Measurements from ENCODE around the gene AQP1. TPM values are rescaled to one million over a fixed set of nuclear protein-coding genes. Genes with fewer than 3 reads are reported as not detected.

Gene AQP1
- total RNA-seq, 2 experiments from 2014 or later: 0.10 TPM

DNA sequence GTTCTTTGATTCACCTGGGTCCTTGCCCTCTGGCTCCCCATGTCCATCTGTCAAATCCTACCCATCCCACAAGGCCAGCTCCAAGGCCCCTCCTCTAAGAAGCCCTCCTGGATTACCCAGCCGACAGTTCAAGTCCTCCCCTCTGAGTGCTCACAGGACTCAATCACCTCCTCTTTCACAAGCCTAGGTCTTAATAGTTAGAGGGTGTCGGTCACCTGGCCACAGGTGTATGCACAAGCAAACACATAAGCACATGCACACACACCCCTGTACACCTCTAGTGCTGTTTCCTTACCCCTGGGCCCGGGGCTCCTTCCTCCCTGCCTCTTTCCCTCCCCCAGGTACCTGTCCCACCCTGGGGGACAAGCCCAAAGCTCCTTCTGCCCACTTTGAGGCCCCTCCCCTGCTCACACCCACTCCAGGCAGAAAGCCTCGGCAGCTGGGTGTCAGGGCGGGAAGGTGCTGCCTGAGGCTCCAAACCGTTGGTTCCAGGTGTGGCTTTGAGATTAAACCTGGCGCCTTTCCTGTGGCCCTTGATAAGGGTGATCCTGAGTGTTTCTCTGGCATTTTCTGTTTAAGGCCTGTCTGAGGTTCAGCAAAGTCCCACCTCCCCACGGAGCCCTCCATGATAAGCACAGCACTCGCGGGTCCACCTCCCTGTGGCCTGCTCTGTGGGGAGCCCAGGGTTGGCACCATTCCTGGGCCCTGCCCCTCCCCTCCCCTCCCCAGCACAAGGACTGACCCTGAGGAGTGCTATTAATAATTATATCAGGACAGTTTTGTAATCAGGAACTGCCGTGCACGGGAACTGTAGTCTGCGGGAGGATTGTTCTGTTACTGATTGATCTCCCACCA is 14.6 kb upstream of the AQP1 start:
- Mint-ChIP-seq H3K27me3 (no peaks in the 10 kb centered on the region), H3K4me3 (no peak overlapping the region), H3K9me3 (no peaks in the 10 kb centered on the region), H3K27ac (no peak overlapping the region), H3K4me1 (no peaks in the 10 kb centered on the region), H3K36me3 (no peaks in the 10 kb centered on the region)
- no peak for DNase-seq

DNA sequence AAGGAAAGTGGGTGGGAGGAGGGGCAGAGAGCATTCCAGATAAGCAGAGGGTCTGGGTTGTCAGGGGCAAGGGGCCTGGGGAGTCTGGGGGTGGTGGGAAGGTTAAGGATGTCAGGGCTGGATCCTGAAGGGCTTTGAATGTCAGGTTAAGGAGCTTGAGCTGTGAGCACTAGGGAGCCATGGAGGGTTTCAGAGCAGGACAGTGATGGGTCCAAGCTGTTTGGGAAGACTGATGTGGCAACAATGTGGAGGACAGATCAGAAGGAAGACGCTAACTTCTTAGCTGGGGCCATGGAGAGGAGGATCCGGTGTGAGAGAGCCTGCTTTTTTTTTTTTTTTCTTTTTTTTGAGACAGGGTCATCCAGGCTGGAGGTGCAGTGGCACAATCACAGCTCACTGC is 13.9 kb upstream of the AQP1 start:
- no peak overlapping the region for H3K4me3 Mint-ChIP-seq
- DNase-seq: no peak
- H3K9me3 Mint-ChIP-seq: no peaks in the 10 kb centered on the region
- H3K27me3 Mint-ChIP-seq: no peaks in the 10 kb centered on the region
- no peaks in the 10 kb centered on the region for H3K4me1 Mint-ChIP-seq
- H3K27ac Mint-ChIP-seq: no peak overlapping the region
- no peaks in the 10 kb centered on the region for H3K36me3 Mint-ChIP-seq

DNA sequence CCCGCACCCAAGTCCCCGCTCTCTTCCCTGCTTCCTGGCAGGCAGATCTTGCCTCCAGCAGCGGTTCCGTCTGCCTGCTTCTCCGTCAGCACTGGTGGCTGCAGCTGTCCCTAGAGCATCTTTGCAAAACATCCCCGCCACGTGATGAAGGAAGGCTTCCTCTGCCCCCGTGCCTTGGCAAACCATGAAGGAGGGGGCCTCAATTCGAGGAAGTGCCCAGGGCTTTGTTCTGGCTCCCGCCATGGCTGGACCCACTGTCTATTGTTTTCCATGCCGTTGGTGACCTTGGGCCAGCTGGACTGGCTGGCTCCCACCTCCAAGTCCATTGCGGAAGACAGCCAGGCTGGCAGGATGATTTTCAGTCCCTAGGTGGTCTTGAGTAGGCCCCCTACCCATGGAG is 13.2 kb upstream of the AQP1 start:
- no peaks in the 10 kb centered on the region for H3K9me3 Mint-ChIP-seq
- no peak overlapping the region for H3K4me3 Mint-ChIP-seq
- H3K36me3 Mint-ChIP-seq: no peaks in the 10 kb centered on the region
- H3K27ac Mint-ChIP-seq: no peak overlapping the region
- DNase-seq: no peak
- H3K27me3 Mint-ChIP-seq: no peaks in the 10 kb centered on the region
- no peaks in the 10 kb centered on the region for H3K4me1 Mint-ChIP-seq

DNA sequence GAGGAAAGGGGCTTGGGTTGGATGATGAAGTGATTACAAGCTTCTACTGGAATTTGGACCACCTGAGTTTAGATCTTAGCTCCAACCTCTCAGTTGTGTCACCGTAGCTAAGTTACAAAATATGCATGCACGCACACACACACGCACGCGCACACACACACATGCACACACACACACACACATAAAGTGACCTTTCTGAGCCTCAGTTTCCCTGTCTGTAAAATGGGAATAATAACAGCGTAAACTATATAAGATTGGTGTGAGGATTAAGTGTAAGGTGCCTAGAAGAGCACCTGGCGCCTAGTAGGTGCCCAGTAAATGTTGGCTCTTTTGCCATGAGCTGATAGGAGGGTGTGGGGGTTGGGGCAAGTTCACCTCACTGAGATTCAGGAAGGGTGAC is 12.6 kb upstream of the AQP1 start:
- Mint-ChIP-seq H3K4me3 (no peak overlapping the region), H3K9me3 (no peaks in the 10 kb centered on the region), H3K4me1 (no peaks in the 10 kb centered on the region), H3K36me3 (no peaks in the 10 kb centered on the region), H3K27ac (no peak overlapping the region), H3K27me3 (no peaks in the 10 kb centered on the region)
- DNase-seq: no peak

DNA sequence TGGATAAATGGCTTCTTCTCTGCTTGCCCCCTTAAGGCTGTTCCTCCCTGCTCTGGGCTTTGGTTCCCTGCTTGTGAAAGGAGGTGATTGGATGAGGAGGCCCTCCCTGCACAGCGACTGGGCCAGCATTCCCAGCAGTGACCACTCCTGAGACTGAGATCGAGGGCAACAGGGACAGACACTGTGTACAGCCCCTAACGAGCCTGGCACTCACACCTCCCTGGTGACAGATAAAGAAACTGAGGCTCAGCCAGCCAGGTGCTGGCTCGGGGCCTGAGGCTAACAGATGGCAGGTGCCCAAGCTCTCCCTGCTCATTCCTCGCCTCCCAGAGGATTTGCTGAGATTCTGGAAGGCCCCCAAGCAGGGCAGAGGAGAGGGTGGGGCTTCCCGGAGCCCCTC is 12.0 kb upstream of the AQP1 start:
- Mint-ChIP-seq H3K9me3 (no peaks in the 10 kb centered on the region), H3K27me3 (no peaks in the 10 kb centered on the region), H3K36me3 (no peaks in the 10 kb centered on the region), H3K4me3 (no peak overlapping the region), H3K27ac (no peak overlapping the region), H3K4me1 (no peaks in the 10 kb centered on the region)
- no peak for DNase-seq

DNA sequence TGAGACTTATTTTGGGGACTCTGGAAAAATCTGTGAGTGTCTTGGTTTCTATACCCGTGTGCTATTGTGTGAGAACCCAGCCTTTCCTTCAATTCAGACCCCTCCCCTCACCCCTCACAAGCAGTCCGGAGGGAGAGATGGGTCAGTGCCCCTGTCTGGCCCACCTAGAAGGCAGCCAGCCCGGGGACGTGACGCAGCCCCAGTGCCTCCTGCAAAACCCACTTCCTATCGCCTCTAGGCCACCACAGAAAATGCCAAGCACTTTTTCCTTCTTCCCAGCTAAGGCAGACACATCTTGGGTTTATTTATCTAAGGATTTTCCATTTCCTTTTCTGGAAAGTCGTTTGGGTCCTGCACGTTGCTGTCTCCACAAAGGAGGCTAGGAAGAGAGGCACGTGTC is 11.6 kb upstream of the AQP1 start:
- H3K9me3 Mint-ChIP-seq: no peaks in the 10 kb centered on the region
- no peaks in the 10 kb centered on the region for H3K4me1 Mint-ChIP-seq
- no peak for DNase-seq
- H3K4me3 Mint-ChIP-seq: no peak overlapping the region
- no peaks in the 10 kb centered on the region for H3K36me3 Mint-ChIP-seq
- no peak overlapping the region for H3K27ac Mint-ChIP-seq
- H3K27me3 Mint-ChIP-seq: no peaks in the 10 kb centered on the region

DNA sequence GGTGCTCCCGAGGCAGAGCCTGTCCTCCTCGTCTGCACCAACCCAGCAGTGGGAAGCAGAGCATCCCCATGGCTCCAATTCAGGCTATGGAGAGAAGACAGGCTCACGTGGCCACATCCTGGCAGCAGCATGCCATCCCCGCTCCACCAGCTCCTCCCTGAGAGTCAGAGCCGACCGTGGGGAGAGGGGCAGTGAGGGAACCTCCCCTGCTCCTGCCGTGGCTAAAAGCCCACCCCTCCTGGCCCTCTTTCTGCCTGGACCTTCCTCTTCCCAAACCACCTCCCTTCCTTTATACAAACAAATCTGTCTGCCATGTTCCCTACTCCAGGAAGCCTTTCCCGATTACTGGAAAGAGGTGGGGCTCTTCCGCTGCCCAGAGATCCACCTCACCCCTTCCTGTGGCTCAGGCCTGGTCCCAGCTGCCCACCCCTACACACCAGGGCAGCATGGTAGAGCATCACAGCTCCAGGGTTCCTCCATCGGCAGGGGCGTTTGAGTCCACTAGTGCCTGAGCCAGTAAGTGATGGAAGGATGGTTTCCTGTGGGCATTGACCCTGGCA is 10.8 kb upstream of the AQP1 start:
- Mint-ChIP-seq H3K27me3 (no peaks in the 10 kb centered on the region), H3K27ac (no peak overlapping the region), H3K9me3 (no peaks in the 10 kb centered on the region), H3K4me1 (no peaks in the 10 kb centered on the region), H3K4me3 (no peak overlapping the region), H3K36me3 (no peaks in the 10 kb centered on the region)
- no peak for DNase-seq

DNA sequence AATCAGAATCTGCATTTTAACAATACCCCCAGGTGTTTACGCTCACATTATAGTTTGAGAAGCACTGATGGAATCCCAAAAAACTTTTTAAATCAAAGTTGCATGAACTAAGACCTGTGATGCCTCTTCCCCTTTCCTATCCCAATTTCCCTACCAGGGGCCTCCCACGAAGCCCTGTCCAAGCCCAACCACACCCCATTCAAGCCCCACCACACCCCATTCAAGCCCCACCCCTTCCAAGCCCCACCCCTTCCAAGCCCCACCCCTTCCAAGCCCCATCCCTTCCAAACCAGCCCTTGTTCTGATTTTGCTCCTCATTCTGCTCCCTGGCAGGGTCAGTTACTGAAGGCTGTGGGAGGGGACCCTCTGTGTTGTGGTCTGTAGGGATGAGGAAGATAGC is 9.8 kb upstream of the AQP1 start:
- Mint-ChIP-seq H3K4me1 (no peaks in the 10 kb centered on the region), H3K9me3 (no peaks in the 10 kb centered on the region), H3K27me3 (no peaks in the 10 kb centered on the region), H3K4me3 (no peak overlapping the region), H3K27ac (no peak overlapping the region), H3K36me3 (no peaks in the 10 kb centered on the region)
- DNase-seq: no peak

DNA sequence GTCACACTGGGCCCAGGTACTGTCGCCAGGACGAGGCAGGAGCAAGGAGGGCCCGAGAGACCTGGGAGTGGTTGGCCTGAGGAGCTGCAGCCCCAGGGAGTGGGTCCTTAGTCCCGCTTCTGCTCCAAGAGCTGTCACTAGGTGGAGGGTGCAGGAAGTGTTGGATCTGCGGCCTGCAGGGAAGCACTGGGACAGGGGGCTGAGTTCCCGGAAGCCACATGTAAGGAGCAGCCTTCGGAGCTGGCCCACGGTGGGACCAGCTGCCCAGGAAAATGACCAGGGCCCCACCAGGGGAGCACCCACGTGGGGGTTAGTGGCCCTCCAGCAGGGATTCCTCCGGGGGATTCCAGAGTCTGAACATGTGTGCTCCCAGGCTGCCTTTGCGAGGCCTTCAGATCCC is 9.2 kb upstream of the AQP1 start:
- DNase-seq: no peak
- H3K4me1 Mint-ChIP-seq: no peaks in the 10 kb centered on the region

DNA sequence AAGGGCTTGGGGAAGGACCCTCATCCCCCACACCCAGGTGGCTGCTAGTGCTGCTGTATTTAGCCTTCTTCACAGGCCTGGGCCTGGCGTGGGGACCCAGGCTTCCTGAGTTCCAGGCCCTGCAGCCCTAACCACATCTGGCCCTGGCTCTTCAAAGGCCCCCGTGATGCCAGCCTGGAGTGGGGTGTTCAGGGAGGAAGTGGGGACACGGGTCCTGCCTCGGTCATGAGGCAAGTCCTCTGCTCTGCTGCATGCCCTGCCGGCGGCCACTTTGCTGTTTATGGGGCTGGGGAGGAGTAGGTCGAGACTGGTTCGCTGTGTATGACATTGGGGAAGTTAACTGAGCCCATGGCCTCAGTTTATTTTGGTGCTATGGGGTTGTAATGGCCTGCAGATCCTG is 8.5 kb upstream of the AQP1 start:
- Mint-ChIP-seq H3K36me3 (no peaks in the 10 kb centered on the region), H3K27ac (no peak overlapping the region), H3K4me3 (no peak overlapping the region), H3K9me3 (no peaks in the 10 kb centered on the region), H3K27me3 (no peaks in the 10 kb centered on the region), H3K4me1 (no peaks in the 10 kb centered on the region)
- DNase-seq: no peak

More for the DNA sequence above, 9.2 kb upstream of the AQP1 start:
- H3K9me3 Mint-ChIP-seq: no peaks in the 10 kb centered on the region
- no peak overlapping the region for H3K27ac Mint-ChIP-seq
- H3K4me3 Mint-ChIP-seq: no peak overlapping the region
- H3K27me3 Mint-ChIP-seq: no peaks in the 10 kb centered on the region
- H3K36me3 Mint-ChIP-seq: no peaks in the 10 kb centered on the region

DNA sequence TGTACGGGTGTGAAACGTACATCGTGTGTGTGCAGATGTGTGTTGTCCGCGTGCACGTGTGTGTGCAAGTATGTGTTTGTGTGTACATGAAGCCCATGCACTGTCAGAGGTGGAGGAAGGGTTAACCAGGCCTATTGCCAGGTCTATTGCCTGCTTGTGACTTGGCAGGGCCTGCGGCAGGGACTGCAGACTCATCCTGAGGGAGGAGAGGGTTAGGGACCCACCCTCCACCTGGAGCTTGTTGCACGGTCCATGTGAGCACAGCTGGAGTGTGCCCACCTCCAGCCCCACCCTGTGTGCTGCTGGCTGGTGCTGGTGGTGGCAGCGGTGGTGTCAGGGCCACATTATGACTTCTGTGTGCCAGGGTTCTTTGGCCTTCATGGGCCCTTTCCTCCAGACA is 7.1 kb upstream of the AQP1 start:
- no peaks in the 10 kb centered on the region for H3K4me1 Mint-ChIP-seq
- H3K36me3 Mint-ChIP-seq: no peaks in the 10 kb centered on the region
- DNase-seq: no peak
- no peak overlapping the region for H3K27ac Mint-ChIP-seq
- no peaks in the 10 kb centered on the region for H3K27me3 Mint-ChIP-seq
- H3K9me3 Mint-ChIP-seq: no peaks in the 10 kb centered on the region
- no peak overlapping the region for H3K4me3 Mint-ChIP-seq

DNA sequence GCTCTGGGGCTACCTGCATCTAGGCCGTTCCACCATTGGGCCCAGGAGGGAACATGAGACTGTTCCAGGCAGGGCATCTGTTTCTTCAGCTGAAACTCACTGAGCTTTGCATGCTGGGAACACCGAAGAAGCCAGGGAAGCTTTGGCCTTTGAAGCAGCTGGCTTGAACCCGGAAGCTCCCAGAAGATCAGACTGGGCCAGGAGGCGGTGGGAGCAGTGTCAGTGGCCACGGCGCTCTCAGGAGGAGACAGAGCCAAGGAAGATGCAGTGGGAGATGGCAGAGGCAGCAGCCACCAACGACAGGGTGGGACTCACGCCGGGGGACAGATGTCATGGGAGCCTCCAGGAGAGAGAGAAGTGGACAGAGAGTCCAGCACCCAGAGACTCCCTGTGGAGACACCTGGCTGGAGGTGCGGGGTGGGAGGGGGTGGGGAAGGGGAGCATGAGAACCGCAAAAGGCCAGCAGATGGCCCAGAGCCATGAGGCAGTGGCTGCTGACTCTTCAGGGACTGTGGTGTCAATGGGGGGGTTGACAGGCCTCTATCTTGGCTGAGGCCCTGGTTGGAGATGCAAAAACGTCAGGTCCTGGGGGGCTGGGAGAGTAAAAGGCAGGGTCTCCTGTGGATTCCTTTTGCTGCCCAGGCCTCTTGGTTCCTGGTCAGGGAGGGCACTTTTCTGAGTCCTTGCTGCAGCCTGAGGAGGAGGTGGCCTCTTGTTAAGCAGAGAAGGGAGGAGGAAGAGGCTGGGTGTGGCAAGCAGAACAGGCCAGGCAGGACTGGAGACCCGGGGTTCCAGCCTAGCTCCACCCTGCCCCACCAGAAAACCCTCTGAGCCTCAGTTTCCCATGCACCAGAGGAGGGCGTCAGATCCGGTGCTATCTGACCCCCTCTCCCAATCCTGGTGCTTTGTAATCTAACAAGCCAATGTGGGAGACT is 6.3 kb upstream of the AQP1 start:
- H3K4me1 Mint-ChIP-seq: no peaks in the 10 kb centered on the region

DNA sequence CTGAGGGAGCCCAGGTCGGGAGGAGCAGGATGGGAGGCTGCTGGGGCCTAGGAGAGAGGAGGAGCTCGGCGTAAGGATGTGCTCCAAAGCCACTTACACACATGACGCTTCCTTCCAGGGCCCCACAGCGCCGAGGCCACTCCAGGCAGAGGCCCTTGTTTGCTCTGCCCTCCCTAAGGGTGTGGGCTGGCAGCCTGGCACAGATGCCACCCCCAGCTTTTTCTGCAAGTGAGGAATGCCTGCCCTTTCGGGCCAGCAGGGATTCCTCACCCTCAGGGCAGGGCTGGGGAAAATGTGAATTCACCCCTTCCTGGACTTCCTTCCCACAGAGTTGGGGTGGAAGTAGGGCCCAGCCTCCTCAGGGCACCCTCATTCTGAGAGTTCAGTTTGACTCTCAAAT is 5.6 kb upstream of the AQP1 start:
- DNase-seq: no peak
- Mint-ChIP-seq H3K9me3 (no peaks in the 10 kb centered on the region), H3K36me3 (no peaks in the 10 kb centered on the region), H3K27me3 (no peaks in the 10 kb centered on the region), H3K4me1 (no peaks in the 10 kb centered on the region), H3K4me3 (no peak overlapping the region), H3K27ac (no peak overlapping the region)

More for the DNA sequence above, 6.3 kb upstream of the AQP1 start:
- Mint-ChIP-seq H3K27me3 (no peaks in the 10 kb centered on the region), H3K36me3 (no peaks in the 10 kb centered on the region), H3K27ac (no peak overlapping the region), H3K9me3 (no peaks in the 10 kb centered on the region), H3K4me3 (no peak overlapping the region)
- no peak for DNase-seq

DNA sequence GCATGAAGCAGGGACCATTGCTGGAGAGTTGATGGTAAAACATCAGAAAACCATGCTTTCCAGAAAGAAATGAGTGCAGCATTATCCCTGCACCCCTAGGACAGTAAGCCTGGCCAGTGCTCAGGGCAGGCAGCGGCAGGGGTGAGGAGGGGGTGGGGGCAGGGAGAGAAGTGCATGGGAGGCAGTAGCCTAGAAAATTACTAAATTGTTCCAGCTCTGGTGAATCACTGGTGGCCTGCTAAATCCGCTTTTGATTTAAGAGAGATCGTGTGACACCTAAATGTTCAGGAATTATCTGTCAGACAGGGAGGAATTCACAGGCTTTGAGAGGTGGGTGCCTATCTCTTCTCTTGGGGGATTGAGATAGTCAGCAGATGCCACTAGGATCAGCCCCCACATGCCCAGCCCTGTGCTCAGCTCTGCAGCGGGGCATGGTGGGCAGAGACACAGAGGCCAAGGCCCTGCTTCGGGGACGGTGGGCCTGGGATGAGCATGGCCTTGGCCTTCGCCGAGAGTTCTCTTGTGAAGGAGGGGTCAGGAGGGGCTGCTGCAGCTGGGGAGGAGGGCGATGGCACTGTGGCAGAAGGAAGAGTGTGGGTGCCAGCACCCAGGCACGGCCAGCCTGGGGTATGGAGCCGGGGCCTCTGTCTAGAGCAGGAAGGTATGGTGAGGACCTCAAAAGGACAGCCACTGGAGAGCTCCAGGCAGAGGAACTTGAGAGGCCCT is 5.0 kb upstream of the AQP1 start:
- no peak for DNase-seq
- Mint-ChIP-seq H3K9me3 (no peaks in the 10 kb centered on the region), H3K27me3 (no peaks in the 10 kb centered on the region), H3K36me3 (no peaks in the 10 kb centered on the region), H3K27ac (no peak overlapping the region), H3K4me1 (no peaks in the 10 kb centered on the region), H3K4me3 (no peak overlapping the region)

Data from activated naive CD8-positive, alpha-beta T cell treated with anti-CD3 and anti-CD28 coated beads for 36 hours (primary cell).